GM06990 (cell line): ENCODE data around the gene BIRC7.

Experiments used
- DNase-seq: peaks from one replicate; pipeline ENCODE4 v3.0.0-alpha.2; 2011; ENCODE audit not compliant: insufficient read length; ENCODE audit errors: extremely low read depth
- H3K27me3 ChIP-seq: replicated peaks from 2 replicates; pipeline ENCODE4 v1.6.0; 2011; ENCODE audit warnings: low read length; ENCODE audit not compliant: control insufficient read depth, insufficient read depth
- H3K36me3 ChIP-seq: 2 replicates; pipeline ENCODE4 v1.5.1; 2011; ENCODE audit warnings: low read length; ENCODE audit not compliant: control insufficient read depth, insufficient read depth
- H3K4me3 ChIP-seq: replicated peaks from 2 replicates; pipeline ENCODE4 v1.5.1; 2011; ENCODE audit warnings: low read depth, mild to moderate bottlenecking, control low read depth, low read length
- CTCF ChIP-seq: IDR thresholded peaks from 2 replicates; pipeline ENCODE4 v1.5.1; 2011; ENCODE audit warnings: low read length, control low read depth, mild to moderate bottlenecking, inconsistent platforms; ENCODE audit not compliant: insufficient read depth, poor library complexity, severe bottlenecking

BIRC7 gene

GRCh38 chr20:63216041-63216848 is 19.5 kb upstream of the BIRC7 start, which contains the start of gene YTHDF1:
YTHDF1 (minus strand) TSS chr20:63216131; CDS start chr20:63215892, 239 bp downstream.
- peak within 1 kb of the TSS; percentile 84 for H3K4me3 ChIP-seq
- H3K36me3 ChIP-seq = peaks cover 11% of the 10 kb centered on the region
- no peak for TF ChIP-seq CTCF
- peak; percentile 100 for DNase-seq
- H3K27me3 ChIP-seq = no peaks in the 10 kb centered on the region; the same call in 1 of the 2 replicates

- Histone ChIP-seq H3K36me3 (peaks cover 11% of the 10 kb centered on the region), H3K4me3 (peak overlapping the region; percentile 56), H3K27me3 (no peaks in the 10 kb centered on the region; the same call in 1 of the 2 replicates)
- no peak for DNase-seq
- TF ChIP-seq CTCF = no peak
Observed at GRCh38 chr20:63216849-63217471, 18.7 kb upstream of the BIRC7 start.

- Histone ChIP-seq H3K36me3 (peaks cover 6% of the 10 kb centered on the region), H3K4me3 (no peak overlapping the region), H3K27me3 (no peaks in the 10 kb centered on the region; the same call in 1 of the 2 replicates)
- TF ChIP-seq CTCF = no peak
- DNase-seq = no peak
Observed at GRCh38 chr20:63217706-63218105, 18.0 kb upstream of the BIRC7 start.

- Histone ChIP-seq H3K27me3 (no peaks in the 10 kb centered on the region; the same call in 1 of the 2 replicates), H3K4me3 (no peak overlapping the region), H3K36me3 (no peaks in the 10 kb centered on the region)
- no peak for TF ChIP-seq CTCF
- DNase-seq = no peak
Observed at GRCh38 chr20:63218701-63219446, 16.8 kb upstream of the BIRC7 start.

GRCh38 chr20:63219447-63219821 is 16.3 kb upstream of the BIRC7 start:
- DNase-seq = no peak
- Histone ChIP-seq H3K36me3 (no peaks in the 10 kb centered on the region), H3K27me3 (no peaks in the 10 kb centered on the region; the same call in 1 of the 2 replicates), H3K4me3 (no peak overlapping the region)
- TF ChIP-seq CTCF = no peak
